HG02840 (cell line): ENCODE results near the gene SIGLEC9.

Source experiments
- ATAC-seq: cut with Tn5 transposase; IDR thresholded peaks from one replicate; pipeline ENCODE4 v1.9.1; 2021; ENCODE audit warnings: mild to moderate bottlenecking, moderate library complexity, moderate number of reproducible peaks; ENCODE audit not compliant: unreplicated experiment, low FRiP score

Gene SIGLEC9

GRCh38 chr19:51124729-51125128 lies at the start of gene SIGLEC9:
SIGLEC9 (plus strand) TSS chr19:51124906; CDS start chr19:51124975, 69 bp downstream.
- no peak for ATAC-seq

GRCh38 chr19:51075998-51076397 lies 48.7 kb upstream of the SIGLEC9 start:
- no peak for ATAC-seq

- ATAC-seq = no peak
These were observed 48.0 kb upstream of the SIGLEC9 start for GRCh38 chr19:51076631-51077213.

GRCh38 chr19:51078104-51078503 lies 46.6 kb upstream of the SIGLEC9 start:
- no peak for ATAC-seq

- no peak for ATAC-seq
These were observed 46.0 kb upstream of the SIGLEC9 start for GRCh38 chr19:51078731-51079130.

GRCh38 chr19:51079481-51080110 lies 45.1 kb upstream of the SIGLEC9 start:
- no peak for ATAC-seq

GRCh38 chr19:51081476-51081875 lies 43.2 kb upstream of the SIGLEC9 start:
- ATAC-seq = no peak

GRCh38 chr19:51082611-51083010 lies 42.1 kb upstream of the SIGLEC9 start, which contains the start of gene KLK14:
KLK14 (minus strand) TSS chr19:51082887; CDS start chr19:51082614, 273 bp downstream.
- no peak for ATAC-seq

GRCh38 chr19:51083181-51083580 lies 41.5 kb upstream of the SIGLEC9 start:
- ATAC-seq = no peak

- ATAC-seq = no peak
These were observed 40.9 kb upstream of the SIGLEC9 start for GRCh38 chr19:51083783-51084182.

GRCh38 chr19:51084505-51084904 lies 40.2 kb upstream of the SIGLEC9 start:
- no peak for ATAC-seq

- no peak for ATAC-seq
These were observed 38.4 kb upstream of the SIGLEC9 start for GRCh38 chr19:51086153-51086850.

GRCh38 chr19:51089786-51090185 lies 34.9 kb upstream of the SIGLEC9 start:
- ATAC-seq = no peak

GRCh38 chr19:51090471-51090870 lies 34.2 kb upstream of the SIGLEC9 start:
- ATAC-seq = no peak

- ATAC-seq = no peak
These were observed 33.6 kb upstream of the SIGLEC9 start for GRCh38 chr19:51091126-51091525.

- no peak for ATAC-seq
These were observed 32.5 kb upstream of the SIGLEC9 start for GRCh38 chr19:51091895-51092873.

- no peak for ATAC-seq
These were observed 31.6 kb upstream of the SIGLEC9 start for GRCh38 chr19:51093101-51093500.

GRCh38 chr19:51093510-51094345 lies 31.0 kb upstream of the SIGLEC9 start:
- ATAC-seq = no peak

GRCh38 chr19:51094696-51095279 lies 29.9 kb upstream of the SIGLEC9 start:
- ATAC-seq = no peak
